NB4 (cell line): Measurements from ENCODE around the gene EHD2.

Experiments used
- DNase-seq: peaks from one replicate; pipeline ENCODE4 v3.0.0; 2010; ENCODE audit warnings: low read depth
- H3K4me3 ChIP-seq: one replicate; pipeline ENCODE4 v1.5.1; 2011; ENCODE audit warnings: mild to moderate bottlenecking, low read depth, low read length, moderate library complexity
- MAX ChIP-seq: IDR thresholded peaks from 2 replicates; pipeline ENCODE4 v1.6.1; 2011; ENCODE audit warnings: low read depth, low read length
- MYC ChIP-seq: IDR thresholded peaks from 2 replicates; pipeline ENCODE4 v1.6.1; 2011; ENCODE audit warnings: low read depth, low read length
- POLR2A ChIP-seq: IDR thresholded peaks from 2 replicates; pipeline ENCODE4 v1.6.1; 2011; ENCODE audit warnings: mild to moderate bottlenecking; ENCODE audit not compliant: insufficient read length; ENCODE audit errors: extremely low read depth
- TF ChIP-seq, protein P1 (sequence below): IDR thresholded peaks from one replicate; pipeline ENCODE4 v1.5.1; 2012; ENCODE audit warnings: low read depth, low read length

The EHD2 gene

DNA sequence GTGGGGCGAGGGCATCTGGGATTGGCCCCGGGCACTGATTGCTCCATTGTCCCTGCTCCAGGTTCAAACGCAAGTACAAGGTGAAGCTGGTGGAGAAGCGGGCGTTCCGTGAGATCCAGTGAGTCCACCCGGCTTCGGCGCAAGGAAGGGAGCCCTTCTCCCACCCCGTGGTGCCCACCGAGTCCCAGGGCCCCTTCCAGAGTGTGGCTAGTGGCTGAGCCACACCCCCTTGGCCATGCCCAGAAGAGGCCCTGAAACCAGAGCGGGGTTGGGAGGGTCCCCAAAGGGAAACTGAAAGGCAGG, 43.4 kb downstream of the EHD2 start:
- TF ChIP-seq, protein P1, sequence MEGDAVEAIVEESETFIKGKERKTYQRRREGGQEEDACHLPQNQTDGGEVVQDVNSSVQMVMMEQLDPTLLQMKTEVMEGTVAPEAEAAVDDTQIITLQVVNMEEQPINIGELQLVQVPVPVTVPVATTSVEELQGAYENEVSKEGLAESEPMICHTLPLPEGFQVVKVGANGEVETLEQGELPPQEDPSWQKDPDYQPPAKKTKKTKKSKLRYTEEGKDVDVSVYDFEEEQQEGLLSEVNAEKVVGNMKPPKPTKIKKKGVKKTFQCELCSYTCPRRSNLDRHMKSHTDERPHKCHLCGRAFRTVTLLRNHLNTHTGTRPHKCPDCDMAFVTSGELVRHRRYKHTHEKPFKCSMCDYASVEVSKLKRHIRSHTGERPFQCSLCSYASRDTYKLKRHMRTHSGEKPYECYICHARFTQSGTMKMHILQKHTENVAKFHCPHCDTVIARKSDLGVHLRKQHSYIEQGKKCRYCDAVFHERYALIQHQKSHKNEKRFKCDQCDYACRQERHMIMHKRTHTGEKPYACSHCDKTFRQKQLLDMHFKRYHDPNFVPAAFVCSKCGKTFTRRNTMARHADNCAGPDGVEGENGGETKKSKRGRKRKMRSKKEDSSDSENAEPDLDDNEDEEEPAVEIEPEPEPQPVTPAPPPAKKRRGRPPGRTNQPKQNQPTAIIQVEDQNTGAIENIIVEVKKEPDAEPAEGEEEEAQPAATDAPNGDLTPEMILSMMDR = no peak
- no peak for TF ChIP-seq MYC
- no peak for TF ChIP-seq MAX
- no peak for TF ChIP-seq POLR2A

GRCh38 chr19:47756953-47757608, 43.9 kb downstream of the EHD2 start:
- H3K4me3 ChIP-seq = no peak overlapping the region
- peak; percentile 26 for DNase-seq
- TF ChIP-seq POLR2A = peak; percentile 15
- TF ChIP-seq MAX = no peak

More for the DNA sequence above, 43.4 kb downstream of the EHD2 start:
- DNase-seq = no peak
- no peak overlapping the region for H3K4me3 ChIP-seq

- no peak overlapping the region for H3K4me3 ChIP-seq
- TF ChIP-seq MYC (no peak), POLR2A (no peak), MAX (no peak)
- TF ChIP-seq, protein P1 = no peak
- peak; percentile 37 for DNase-seq
Observed at GRCh38 chr19:47757617-47758442, 44.6 kb downstream of the EHD2 start.

GRCh38 chr19:47758443-47758804, 45.2 kb downstream of the EHD2 start:
- no peak for TF ChIP-seq POLR2A
- no peak for TF ChIP-seq MAX
- TF ChIP-seq MYC = no peak
- TF ChIP-seq, protein P1 = no peak
- no peak overlapping the region for H3K4me3 ChIP-seq
- peak; percentile 42 for DNase-seq

GRCh38 chr19:47760632-47760999, 47.4 kb downstream of the EHD2 start:
- TF ChIP-seq POLR2A = no peak
- TF ChIP-seq, protein P1 = no peak
- TF ChIP-seq MYC = no peak
- no peak for TF ChIP-seq MAX
- no peak overlapping the region for H3K4me3 ChIP-seq
- no peak for DNase-seq

- H3K4me3 ChIP-seq = no peak overlapping the region
- TF ChIP-seq, protein P1 = no peak
- TF ChIP-seq POLR2A (no peak), MYC (no peak), MAX (no peak)
- DNase-seq = peak; percentile 38
Observed at GRCh38 chr19:47761566-47761965, 48.3 kb downstream of the EHD2 start.
